Retina (tissue), 1 donor: ENCODE measurements around the gene PRPF40A.

Source experiments
- DNase-seq: peaks from one replicate; pipeline ENCODE4 v3.0.0-alpha.2; 2016

Gene PRPF40A

GRCh38 chr2:152613235-152613634 lies 104.0 kb downstream of the PRPF40A start:
- DNase-seq: no peak

GRCh38 chr2:152611458-152612231 lies 105.6 kb downstream of the PRPF40A start:
- DNase-seq: no peak

GRCh38 chr2:152609699-152610098 lies 107.6 kb downstream of the PRPF40A start:
- no peak for DNase-seq

GRCh38 chr2:152609154-152609553 lies 108.1 kb downstream of the PRPF40A start:
- DNase-seq: no peak

GRCh38 chr2:152607793-152608300 lies 109.4 kb downstream of the PRPF40A start:
- no peak for DNase-seq

- no peak for DNase-seq
Measured at GRCh38 chr2:152606941-152607340, 110.3 kb downstream of the PRPF40A start.

- DNase-seq: no peak
Measured at GRCh38 chr2:152606081-152606480, 111.2 kb downstream of the PRPF40A start.

- DNase-seq: no peak
Measured at GRCh38 chr2:152603166-152603565, 114.1 kb downstream of the PRPF40A start.

- DNase-seq: no peak
Measured at GRCh38 chr2:152602750-152603149, 114.5 kb downstream of the PRPF40A start.
